Esophagus muscularis mucosa (tissue), 4 donors: ENCODE measurements around the gene MRTFA. TPM values are rescaled to one million over a fixed set of nuclear protein-coding genes. Genes with fewer than 3 reads are reported as not detected.
A peak's percentile ranks its signal among the peaks of the same experiment; 100 is the strongest.

Experiments used
- DNase-seq: peaks from one replicate; pipeline ENCODE4 v3.0.0-alpha.2; 2017; ENCODE audit errors: extremely low spot score
- H3K27ac ChIP-seq, 4 donors: fragments of 200-600 bp; sonication (generic); replicated peaks in 1 of 4; 1 replicate in 3 of 4; 2 replicates in 1 of 4; pipeline ENCODE4 v1.5.1; 2016 to 2019; ENCODE audit warnings: mild to moderate bottlenecking in 1 of 4
- H3K27me3 ChIP-seq, 4 donors: fragments of 200-600 bp; sonication (generic); one replicate each; pipeline versions ENCODE4 v1.5.1 to v1.6.0; 2016 to 2019
- H3K36me3 ChIP-seq, 4 donors: fragments of 200-600 bp; sonication (generic); one replicate each; pipeline ENCODE4 v1.5.1; 2016 to 2019
- H3K4me1 ChIP-seq, 4 donors: fragments of 200-600 bp; sonication (generic); one replicate each; pipeline ENCODE4 v1.5.1; 2016 to 2019
- H3K4me3 ChIP-seq, 4 donors: fragments of 200-600 bp; sonication (generic); 1 replicate in 2 of 4; 2 replicates in 2 of 4; pipeline ENCODE4 v1.5.1; 2016 to 2019; ENCODE audit warnings: mild to moderate bottlenecking in 4 of 4, moderate library complexity in 1 of 4
- H3K9me3 ChIP-seq, 4 donors: fragments of 200-600 bp; sonication (generic); 1 replicate in 3 of 4; 2 replicates in 1 of 4; pipeline ENCODE4 v1.5.1; 2016 to 2019
- CTCF ChIP-seq, 3 experiments: fragments of 200-600 bp in 2 of 3; fragments of 450-650 bp in 1 of 3; sonication (generic) in 2 of 3; IDR thresholded peaks; one replicate each; pipeline ENCODE4 v1.5.1; 2017 to 2019; ENCODE audit warnings: antibody characterized with exemption in 3 of 3, mild to moderate bottlenecking in 2 of 3, moderate library complexity in 1 of 3
- EP300 ChIP-seq: sonication (generic); formaldehyde crosslinking; IDR thresholded peaks from one replicate; pipeline ENCODE4 v1.6.1; 2017; ENCODE audit warnings: antibody characterized with exemption
- POLR2A ChIP-seq: fragments of 450-650 bp; IDR thresholded peaks from one replicate; pipeline ENCODE4 v1.6.1; 2017; ENCODE audit warnings: antibody characterized with exemption, moderate library complexity, mild to moderate bottlenecking, low read depth
- POLR2AphosphoS5 ChIP-seq, 2 donors: sonication (generic); formaldehyde crosslinking; IDR thresholded peaks; one replicate each; pipeline ENCODE4 v1.6.1; 2017; ENCODE audit warnings: antibody characterized with exemption in 2 of 2
- WGBS: methylation state at CpG from one replicate; pipeline ENCODE4 v1.1.5; 2018; 5-methylcytosine and 5-hydroxymethylcytosine counted together
- intact Hi-C: fragments of 100-400 bp; cut with DNase I; formaldehyde crosslinking; loops from one replicate; pipeline ENCODE4 v1.15.1; 2023
- total RNA-seq, 4 donors: library from RNA; depleted of rRNA; stranded (reverse); fragments of >200 nt; gene quantifications; one replicate each; pipeline versions ENCODE4 v1.1.0 to v1.2.1, GENCODE V29; 2016

MRTFA gene
- total RNA-seq, 4 donors from 2014 or later = 55.6 to 88.7 (median 73.6) TPM

- H3K4me3 ChIP-seq = no peak overlapping the region
- peak overlapping the region in 2 of 4 donors; percentile 2 to 39 for H3K27ac ChIP-seq
- intact Hi-C loops = no loop called here
- WGBS = 67% methylated on average over 19 of the region's 19 CpGs
- no peak for TF ChIP-seq EP300
- TF ChIP-seq CTCF (IDR thresholded peaks at IDR 0.05) = no peak
- no peak for TF ChIP-seq POLR2A
- no peak for TF ChIP-seq POLR2AphosphoS5 (IDR thresholded peaks at IDR 0.05)
- H3K36me3 ChIP-seq = peaks cover 41 to 67% (median 64%) of the 10 kb centered on the region in 4 donors
- no peaks in the 10 kb centered on the region for H3K27me3 ChIP-seq
- peaks cover 5 to 26% (median 22%) of the 10 kb centered on the region in 4 donors for H3K4me1 ChIP-seq
- H3K9me3 ChIP-seq = no peaks in the 10 kb centered on the region
- no peak for DNase-seq
These were observed 220.8 kb downstream of the MRTFA start for GRCh38 chr22:40415531-40416266.

- intact Hi-C loops = no loop called here
- Histone ChIP-seq H3K4me1 (peaks cover 5 to 26% (median 22%) of the 10 kb centered on the region in 4 donors), H3K27me3 (no peaks in the 10 kb centered on the region), H3K9me3 (no peaks in the 10 kb centered on the region), H3K36me3 (peaks cover 40 to 67% (median 64%) of the 10 kb centered on the region in 4 donors), H3K4me3 (no peak overlapping the region), H3K27ac (peak overlapping the region in 3 of 4 donors; percentile 2 to 39 (median 9))
- no peak for TF ChIP-seq POLR2A
- TF ChIP-seq CTCF (IDR thresholded peaks at IDR 0.05) = no peak
- no peak for TF ChIP-seq POLR2AphosphoS5 (IDR thresholded peaks at IDR 0.05)
- no peak for TF ChIP-seq EP300
- 91% methylated on average over 10 of the region's 10 CpGs for WGBS
- no peak for DNase-seq
These were observed 221.5 kb downstream of the MRTFA start for GRCh38 chr22:40414838-40415505.

DNA sequence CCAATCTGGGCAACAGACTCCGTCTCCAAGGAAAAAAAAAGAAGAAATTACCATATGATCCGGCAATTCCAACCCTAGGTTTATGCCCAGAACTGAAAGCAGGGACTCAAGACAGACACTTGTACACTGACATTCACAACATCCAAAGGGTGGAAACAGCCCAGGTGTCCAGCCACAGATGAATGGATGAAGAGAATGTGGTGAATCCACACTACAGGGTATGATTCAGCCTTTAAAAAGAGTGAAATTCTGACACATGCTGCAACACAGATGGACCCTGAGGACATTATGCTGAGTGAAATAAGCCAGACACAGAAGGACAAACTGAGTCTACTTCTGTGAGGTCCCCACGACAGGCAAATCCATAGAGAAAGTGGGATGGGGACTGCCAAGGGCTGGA lies 222.2 kb downstream of the MRTFA start:
- peaks cover 5 to 26% (median 22%) of the 10 kb centered on the region in 4 donors for H3K4me1 ChIP-seq
- no peak overlapping the region for H3K4me3 ChIP-seq
- H3K27me3 ChIP-seq = no peaks in the 10 kb centered on the region
- intact Hi-C loops = no loop called here
- 42% methylated on average over 3 of the region's 3 CpGs for WGBS
- no peak for DNase-seq
- peaks cover 40 to 67% (median 64%) of the 10 kb centered on the region in 4 donors for H3K36me3 ChIP-seq
- H3K27ac ChIP-seq = peak overlapping the region in 2 of 4 donors; percentile 9 to 39
- TF ChIP-seq POLR2AphosphoS5 (IDR thresholded peaks at IDR 0.05) (no peak), EP300 (no peak)
- H3K9me3 ChIP-seq = no peaks in the 10 kb centered on the region

DNA sequence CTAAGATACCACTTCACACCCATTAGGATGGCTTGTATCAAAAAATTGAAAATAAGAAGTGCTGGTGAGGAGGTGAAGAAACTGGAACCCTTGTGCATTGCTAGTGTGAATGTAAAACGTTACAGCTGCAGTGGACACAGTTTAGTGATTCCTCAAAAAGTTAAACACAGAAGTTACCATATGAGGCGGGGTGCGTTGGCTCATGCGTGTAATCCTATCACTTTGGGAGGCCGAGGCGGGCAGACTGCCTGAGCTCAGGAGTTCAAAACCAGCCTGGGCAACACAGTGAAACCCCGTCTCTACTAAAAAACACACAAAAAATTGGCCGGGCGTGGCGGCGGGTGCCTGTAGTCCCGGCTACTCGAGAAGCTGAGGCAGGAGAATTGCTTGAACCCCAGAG lies 222.6 kb downstream of the MRTFA start:
- peak overlapping the region in 2 of 4 donors; percentile 9 to 39 for H3K27ac ChIP-seq
- TF ChIP-seq CTCF (IDR thresholded peaks at IDR 0.05) (no peak), EP300 (no peak), POLR2AphosphoS5 (IDR thresholded peaks at IDR 0.05) (no peak), POLR2A (no peak)
- 84% methylated on average over 13 of the region's 13 CpGs for WGBS
- H3K4me3 ChIP-seq = no peak overlapping the region
- H3K4me1 ChIP-seq = peaks cover 5 to 26% (median 21%) of the 10 kb centered on the region in 4 donors
- peaks cover 40 to 67% (median 64%) of the 10 kb centered on the region in 4 donors for H3K36me3 ChIP-seq
- H3K9me3 ChIP-seq = no peaks in the 10 kb centered on the region
- intact Hi-C loops = no loop called here
- DNase-seq = no peak
- no peaks in the 10 kb centered on the region for H3K27me3 ChIP-seq

DNA sequence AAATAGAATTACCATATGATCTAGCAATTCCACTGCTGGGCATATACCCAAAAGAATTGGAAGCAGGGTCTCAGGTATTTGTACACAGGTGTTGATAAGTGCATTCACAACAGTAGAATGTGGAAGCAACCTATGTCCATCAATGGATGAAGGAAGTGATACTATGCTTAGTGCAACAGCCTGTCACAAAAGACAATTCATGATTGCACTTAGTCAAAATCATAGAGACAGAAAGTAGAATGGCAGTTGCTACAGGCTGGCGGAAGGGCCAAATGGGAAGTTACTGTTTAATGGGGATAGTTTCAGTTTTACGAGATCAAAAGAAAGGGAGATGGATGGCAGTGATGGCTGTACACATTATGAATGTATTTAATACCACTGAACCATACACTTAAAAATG lies 224.1 kb downstream of the MRTFA start:
- no peak for DNase-seq
- no peaks in the 10 kb centered on the region for H3K9me3 ChIP-seq
- intact Hi-C loops = no loop called here
- peaks cover 5 to 23% (median 17%) of the 10 kb centered on the region in 4 donors for H3K4me1 ChIP-seq
- TF ChIP-seq POLR2AphosphoS5 (IDR thresholded peaks at IDR 0.05) = no peak
- TF ChIP-seq EP300 = no peak
- TF ChIP-seq CTCF (IDR thresholded peaks at IDR 0.05) = no peak
- TF ChIP-seq POLR2A = no peak
- peaks cover 50 to 67% (median 64%) of the 10 kb centered on the region in 4 donors for H3K36me3 ChIP-seq
- 86% methylated on average over 2 of the region's 2 CpGs for WGBS
- no peaks in the 10 kb centered on the region for H3K27me3 ChIP-seq
- no peak overlapping the region for H3K27ac ChIP-seq
- no peak overlapping the region for H3K4me3 ChIP-seq
